ENCODE data around the gene PSAP. TPM values are rescaled to one million over a fixed set of nuclear protein-coding genes. Genes with fewer than 3 reads are reported as not detected.

Gene PSAP
- total RNA-seq, 1 experiment from 2014 or later = 1,603 TPM

- DNase-seq (ENCODE audit: low read depth) = peak; percentile 96
- in situ Hi-C loops (cut with HindIII; ENCODE audit: low pct_unique_long_range_greater_than_20kb, low sequenced_read_pairs) = loop anchor here (10.0 kb wide), 1 partner anchor 78 kb away; no protein-coding TSS in a partner anchor
Observed at GRCh38 chr10:71766717-71767419, 84.2 kb downstream of the PSAP start.

Other genes with a start within 250 kb of the PSAP start
- gene C10orf105, start 131.5 kb downstream of the PSAP start, total RNA-seq (2014; rRNA removed; shearing (Covaris generic); ENCODE audit: low replicate concordance) = not detected in 2 replicates
- 11.7 and 11.8 TPM in 2 replicates for gene VSIR, start 77.7 kb downstream of the PSAP start, total RNA-seq (2014; rRNA removed; shearing (Covaris generic); ENCODE audit: low replicate concordance)
- 45.2 and 49.3 TPM in 2 replicates for gene CHST3, start 113.1 kb upstream of the PSAP start, total RNA-seq (2014; rRNA removed; shearing (Covaris generic); ENCODE audit: low replicate concordance)
- 0.41 and 1.1 TPM in 2 replicates for gene SPOCK2, start 237.3 kb upstream of the PSAP start, total RNA-seq (2014; rRNA removed; shearing (Covaris generic); ENCODE audit: low replicate concordance)